Psoas muscle (tissue), 8 donors: ENCODE measurements around the gene DND1. TPM values are rescaled to one million over a fixed set of nuclear protein-coding genes. Genes with fewer than 3 reads are reported as not detected.

Experiments
- ATAC-seq, 4 donors: fragments of 200-7000 bp; cut with Tn5 transposase; one replicate each; pipeline ENCODE4 v1.9.1; 2020; ENCODE audit warnings: moderate library complexity in 3 of 4, mild to moderate bottlenecking in 2 of 4
- DNase-seq, 2 donors: peaks; one replicate each; pipeline ENCODE4 v3.0.0-alpha.2; 2020
- H3K27ac ChIP-seq: fragments of 200-600 bp; one replicate; pipeline ENCODE4 v1.8.0; 2022
- H3K27me3 ChIP-seq, 3 donors: fragments of 200-600 bp in 1 of 3; one replicate each; pipeline versions ENCODE4 v1.6.1 to v1.8.0; 2013 to 2022; ENCODE audit warnings: low read length in 2 of 3, mild to moderate bottlenecking in 2 of 3, moderate library complexity in 1 of 3; ENCODE audit not compliant: insufficient read depth in 3 of 3
- H3K36me3 ChIP-seq, 2 donors: fragments of 200-600 bp in 1 of 2; one replicate each; pipeline versions ENCODE4 v1.6.1 to v1.8.0; 2013 to 2022; ENCODE audit warnings: low read depth in 1 of 2, mild to moderate bottlenecking in 1 of 2, moderate library complexity in 1 of 2; ENCODE audit not compliant: insufficient read depth in 1 of 2
- H3K4me1 ChIP-seq: fragments of 200-600 bp; one replicate; pipeline ENCODE4 v1.8.0; 2022
- H3K4me3 ChIP-seq: fragments of 200-600 bp; one replicate; pipeline ENCODE4 v1.8.0; 2022; ENCODE audit warnings: mild to moderate bottlenecking
- H3K9me3 ChIP-seq: fragments of 200-600 bp; one replicate; pipeline ENCODE4 v1.8.0; 2022
- WGBS, 3 donors: extraction: QIAGEN DNeasy Blood & Tissue Kit; methylation state at CpG; one replicate each; pipeline versions ENCODE4 v1.1.6 to v1.1.7; 2013; 5-methylcytosine and 5-hydroxymethylcytosine counted together
- intact Hi-C, 2 donors: fragments of 100-400 bp; cut with DNase I; formaldehyde crosslinking; loops; one replicate each; pipeline versions ENCODE4 v1.11.0 to v1.14.2; 2022
- polyA plus RNA-seq, 3 donors: library from polyadenylated mRNA; stranded (reverse); fragments of 200-250 nt; gene quantifications; one replicate each; pipeline ENCODE4 v1.2.3, GENCODE V29; 2013
- total RNA-seq, 4 donors: library from RNA; stranded (reverse); fragmentation: NEBNext Ultra II Directional in 2 of 4; extraction: Animal tissue kit (Norgen Biotek cat#: 25700) in 2 of 4; gene quantifications; one replicate each; pipeline versions ENCODE4 v1.2.1 to v1.2.4, GENCODE V29; 2021 to 2023
- TF ChIP-seq, protein P1 (sequence below): fragments of 200-600 bp; IDR thresholded peaks from one replicate; pipeline ENCODE4 v1.8.0; 2022; ENCODE audit warnings: antibody characterized with exemption
- donor health status: healthy with polysubstance abuse.
- donor health status: DM: no; HTN: no; CAD: no; lungs with moderate emphysema.
- donor health status: Bipolar disorder and iron deficiency.
- donor health status: healthy.
- donor health status: DM: yes; HTN: yes; CAD: no.
- donor health status: DM: no; HTN: no; CAD: no.
- donor health status: DM: no; HTN: no; CAD: no.
- donor health status: DM: yes; HTN: yes; CAD: no.

Gene DND1
- total and polyA plus RNA-seq, 7 donors: 0.30 to 1.5 (median 0.62) TPM

DNA sequence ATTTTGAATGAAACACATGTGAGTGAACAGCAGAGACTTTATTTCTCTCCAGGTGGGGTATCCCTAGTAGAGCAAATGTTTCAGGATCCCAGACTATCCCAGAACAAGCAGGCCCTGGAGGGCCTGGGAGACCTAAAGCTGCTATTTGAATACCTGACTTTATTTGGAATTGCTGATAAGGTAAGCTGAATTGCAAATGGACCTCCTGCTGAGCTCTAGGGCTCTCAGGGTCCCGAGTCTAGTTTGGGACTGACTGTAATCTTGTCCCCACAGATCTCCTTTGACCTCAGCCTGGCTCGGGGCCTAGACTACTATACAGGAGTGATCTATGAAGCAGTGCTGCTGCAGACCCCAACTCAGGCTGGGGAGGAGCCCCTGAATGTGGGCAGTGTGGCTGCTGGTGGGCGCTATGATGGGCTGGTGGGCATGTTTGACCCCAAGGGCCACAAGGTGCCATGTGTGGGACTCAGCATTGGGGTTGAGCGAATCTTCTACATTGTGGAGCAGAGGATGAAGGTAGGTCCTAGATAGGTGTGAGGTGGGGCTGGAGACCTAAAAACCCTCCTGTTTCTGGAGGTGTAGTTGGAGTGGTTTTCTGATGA lies 23.6 kb upstream of the DND1 start:
- H3K4me3 ChIP-seq: no peak overlapping the region
- WGBS, 3 donors: 85 to 96% (median 92%) methylated on average over 4 of the region's 4 CpGs
- DNase-seq (no peak), ATAC-seq (no peak)
- no peaks in the 10 kb centered on the region for H3K9me3 ChIP-seq
- intact Hi-C loops: no loop called here
- no peak overlapping the region for H3K27ac ChIP-seq
- peaks cover 38 to 79% of the 10 kb centered on the region in 2 donors for H3K36me3 ChIP-seq
- TF ChIP-seq, protein P1, sequence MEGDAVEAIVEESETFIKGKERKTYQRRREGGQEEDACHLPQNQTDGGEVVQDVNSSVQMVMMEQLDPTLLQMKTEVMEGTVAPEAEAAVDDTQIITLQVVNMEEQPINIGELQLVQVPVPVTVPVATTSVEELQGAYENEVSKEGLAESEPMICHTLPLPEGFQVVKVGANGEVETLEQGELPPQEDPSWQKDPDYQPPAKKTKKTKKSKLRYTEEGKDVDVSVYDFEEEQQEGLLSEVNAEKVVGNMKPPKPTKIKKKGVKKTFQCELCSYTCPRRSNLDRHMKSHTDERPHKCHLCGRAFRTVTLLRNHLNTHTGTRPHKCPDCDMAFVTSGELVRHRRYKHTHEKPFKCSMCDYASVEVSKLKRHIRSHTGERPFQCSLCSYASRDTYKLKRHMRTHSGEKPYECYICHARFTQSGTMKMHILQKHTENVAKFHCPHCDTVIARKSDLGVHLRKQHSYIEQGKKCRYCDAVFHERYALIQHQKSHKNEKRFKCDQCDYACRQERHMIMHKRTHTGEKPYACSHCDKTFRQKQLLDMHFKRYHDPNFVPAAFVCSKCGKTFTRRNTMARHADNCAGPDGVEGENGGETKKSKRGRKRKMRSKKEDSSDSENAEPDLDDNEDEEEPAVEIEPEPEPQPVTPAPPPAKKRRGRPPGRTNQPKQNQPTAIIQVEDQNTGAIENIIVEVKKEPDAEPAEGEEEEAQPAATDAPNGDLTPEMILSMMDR: no peak
- no peaks in the 10 kb centered on the region for H3K27me3 ChIP-seq
- H3K4me1 ChIP-seq: peaks cover 20% of the 10 kb centered on the region

DNA sequence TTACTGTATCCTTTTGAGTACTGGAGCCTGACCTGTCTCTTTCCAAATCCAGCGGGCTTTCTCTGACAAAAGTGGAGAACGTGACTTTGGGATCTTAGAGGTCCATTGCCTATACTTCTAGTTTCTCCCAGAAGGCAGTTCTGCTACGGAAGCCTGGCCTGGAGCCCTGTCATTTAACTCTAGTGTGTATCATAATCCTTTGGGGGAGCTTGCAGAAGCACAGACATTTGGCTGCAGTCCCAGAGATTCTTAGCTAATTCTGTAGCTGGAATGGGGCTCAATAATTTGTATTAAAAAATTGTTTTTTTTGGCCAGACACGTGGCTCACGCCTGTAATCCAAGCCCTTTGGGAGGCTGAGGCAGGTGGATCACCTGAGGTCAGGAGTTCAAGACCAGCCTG lies 20.9 kb upstream of the DND1 start:
- Histone ChIP-seq H3K4me1 (peaks cover 18% of the 10 kb centered on the region), H3K36me3 (peaks cover 34 to 67% of the 10 kb centered on the region in 2 donors), H3K27ac (no peak overlapping the region), H3K4me3 (no peak overlapping the region), H3K9me3 (no peaks in the 10 kb centered on the region), H3K27me3 (no peaks in the 10 kb centered on the region)
- TF ChIP-seq, protein P1: no peak
- 53 to 58% (median 53%) methylated on average over 5 of the region's 5 CpGs for WGBS, 3 donors
- intact Hi-C loops: loop anchor here in 1 of 2 donors (5.0 kb wide), 2 partner anchors 127 to 292 kb away; partner anchors contain the start of gene ANKHD1
- ATAC-seq (no peak), DNase-seq (no peak)

DNA sequence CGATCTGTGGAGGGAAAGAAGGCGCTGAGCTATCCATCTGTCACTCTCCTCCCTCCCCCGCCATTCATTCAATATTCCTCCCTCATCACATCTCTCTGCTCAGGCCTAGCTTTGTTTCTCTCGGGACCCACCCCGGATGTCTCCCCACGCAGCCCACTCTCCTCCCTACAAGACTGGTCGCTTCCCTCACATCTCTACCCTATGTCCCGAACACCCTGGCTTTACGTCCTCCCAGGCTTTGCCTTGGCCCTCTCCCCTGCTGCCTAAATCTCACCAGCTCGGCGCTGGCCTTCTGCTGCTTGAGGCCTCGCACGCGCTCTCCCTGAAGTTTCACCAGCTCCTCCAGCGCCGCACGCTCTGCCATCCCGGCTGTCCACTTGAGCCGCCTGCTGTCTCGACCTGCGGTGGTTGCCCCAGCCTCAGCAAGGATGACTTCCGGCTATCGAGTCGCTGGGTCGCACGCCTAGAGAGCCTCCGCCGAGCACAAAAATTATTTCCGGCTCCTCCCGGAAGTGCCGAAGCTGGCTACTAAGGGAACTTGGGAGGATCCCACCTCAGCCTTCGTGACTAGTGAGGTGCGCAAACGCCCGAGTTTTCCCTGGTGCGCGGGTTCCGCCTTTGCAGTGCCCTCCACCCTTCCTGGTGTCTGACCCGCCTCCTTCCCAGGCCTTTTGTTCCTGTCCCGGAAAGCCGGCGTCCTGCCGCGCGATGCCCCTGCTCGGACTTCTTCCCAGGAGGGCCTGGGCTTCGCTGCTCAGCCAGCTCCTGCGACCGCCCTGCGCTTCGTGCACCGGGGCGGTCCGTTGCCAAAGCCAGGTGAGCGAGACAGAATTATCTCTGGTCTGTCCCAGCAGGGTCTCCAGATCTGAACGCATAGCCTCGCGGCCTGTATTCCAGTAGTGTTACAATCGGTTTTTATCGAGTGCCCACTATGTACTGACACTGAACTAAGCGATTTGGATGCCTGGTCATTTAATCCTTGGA lies 17.9 kb upstream of the DND1 start, which contains the start of the genes HARS1 and HARS2:
Gene HARS1, minus strand, starts transcription at position 430 of the 984 bp plus-strand sequence. Its CDS starts 66 bp downstream, at position 364.
Gene HARS2, plus strand, starts transcription at position 515 of the 984 bp plus-strand sequence. Its CDS starts 194 bp downstream, at position 709.
- H3K27me3 ChIP-seq: no peaks in the 10 kb centered on the region
- H3K27ac ChIP-seq: peak within 1 kb of the TSS; percentile 92
- intact Hi-C loops: loop anchor here (2.0 to 5.0 kb wide), 4 partner anchors 24 to 289 kb away; partner anchors contain the start of genes ANKHD1 (in 1 of the 2) and WDR55 (in 1 of the 2)
- H3K9me3 ChIP-seq: no peaks in the 10 kb centered on the region
- 1% methylated on average over 60 to 61 of the region's 61 CpGs for WGBS, 3 donors
- DNase-seq: peak; percentile 89 to 94
- peak within 1 kb of the TSS; percentile 99 for H3K4me3 ChIP-seq
- TF ChIP-seq, protein P1: no peak
- peaks cover 18% of the 10 kb centered on the region for H3K4me1 ChIP-seq
- peak; percentile 98 for ATAC-seq
- peaks cover 20 to 67% of the 10 kb centered on the region in 2 donors for H3K36me3 ChIP-seq

DNA sequence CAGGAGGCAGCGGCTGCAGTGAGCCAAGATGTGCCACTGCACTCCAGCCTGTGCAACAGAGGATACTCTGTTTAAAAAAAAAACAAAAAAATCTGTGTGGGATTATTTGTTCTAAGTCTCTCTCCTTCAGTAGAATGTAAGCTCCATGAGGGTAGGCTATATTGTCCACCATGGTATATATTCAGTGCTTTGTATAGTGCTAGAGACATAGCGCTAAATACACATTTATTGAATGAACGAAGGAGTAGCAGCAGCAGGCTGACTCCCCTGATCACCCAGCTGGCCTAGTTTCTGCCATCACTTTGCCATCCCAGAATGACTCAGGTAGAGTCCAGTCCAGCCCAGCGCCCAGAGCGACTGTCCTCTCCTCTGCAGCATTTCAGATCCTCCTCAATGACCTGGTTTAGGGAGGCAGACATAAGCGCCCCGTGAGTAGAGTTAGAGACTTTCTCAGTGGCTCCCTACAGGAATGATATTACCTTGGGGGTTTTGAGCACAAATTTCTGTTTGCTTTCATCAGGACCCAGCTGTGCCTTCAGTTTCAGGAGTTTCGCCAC lies 17.1 kb upstream of the DND1 start:
- Histone ChIP-seq H3K4me1 (peaks cover 18% of the 10 kb centered on the region), H3K27me3 (no peaks in the 10 kb centered on the region), H3K27ac (peak overlapping the region; percentile 92), H3K4me3 (peak overlapping the region; percentile 99), H3K36me3 (peaks cover 14 to 66% of the 10 kb centered on the region in 2 donors), H3K9me3 (no peaks in the 10 kb centered on the region)
- TF ChIP-seq, protein P1: no peak
- WGBS, 3 donors: 52 to 59% (median 55%) methylated on average over 8 of the region's 8 CpGs
- DNase-seq: no peak
- intact Hi-C loops: loop anchor here (2.0 to 5.0 kb wide), 4 partner anchors 24 to 288 kb away; partner anchors contain the start of genes ANKHD1 (in 1 of the 2) and WDR55 (in 1 of the 2)
- ATAC-seq: peak in 1 of 4 donors; percentile 2
